Hematopoietic multipotent progenitor cell treated with erythropoietin and hydrocortisone succinate and interleukin-3 and kit ligand, for 17 days (in vitro differentiated cells): ENCODE measurements around the gene WDR36.

ENCODE experiments used
- DNase-seq: peaks from one replicate; pipeline ENCODE4 v3.0.0-alpha.2; 2015; ENCODE audit warnings: low spot score

WDR36 gene

DNA sequence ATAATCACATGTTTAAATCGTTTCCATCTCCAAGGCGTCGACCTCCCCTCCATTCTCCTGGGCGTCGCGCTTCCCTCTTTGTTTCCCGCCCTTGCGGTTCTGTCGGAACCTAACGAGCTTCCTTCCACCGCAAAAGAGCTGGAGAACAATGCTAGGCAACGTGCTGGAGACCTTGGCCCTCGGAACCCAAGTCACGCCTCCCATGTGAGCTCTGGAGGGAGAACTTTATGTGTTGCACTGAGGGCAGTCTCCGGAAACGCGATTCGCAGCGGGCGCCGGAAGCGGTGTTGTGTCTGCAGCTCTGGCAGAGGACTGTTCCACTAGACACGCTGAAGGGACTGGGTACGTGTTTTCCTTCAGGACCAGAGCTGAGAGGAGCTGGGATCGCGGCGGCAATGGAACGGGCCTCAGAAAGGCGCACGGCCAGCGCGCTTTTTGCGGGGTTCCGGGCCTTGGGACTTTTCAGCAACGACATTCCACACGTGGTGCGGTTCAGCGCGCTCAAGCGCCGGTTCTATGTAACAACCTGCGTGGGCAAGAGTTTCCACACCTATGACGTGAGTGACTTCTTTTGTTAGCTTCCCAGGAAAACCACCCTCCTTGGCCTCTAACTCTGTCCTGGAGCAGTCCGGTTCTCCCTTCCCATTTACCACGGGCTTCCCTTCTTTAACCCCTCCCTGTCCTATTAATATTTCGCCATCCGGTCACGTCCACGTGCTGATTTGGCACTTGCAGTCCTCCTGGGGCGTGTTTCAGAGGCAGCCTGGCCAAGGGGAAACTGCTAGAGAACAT is at the start of gene WDR36:
Gene WDR36 (plus strand): TSS at position 287 of the 792 bp plus-strand sequence. CDS start 109 bp downstream, at position 396.
- DNase-seq = peak; percentile 84

DNA sequence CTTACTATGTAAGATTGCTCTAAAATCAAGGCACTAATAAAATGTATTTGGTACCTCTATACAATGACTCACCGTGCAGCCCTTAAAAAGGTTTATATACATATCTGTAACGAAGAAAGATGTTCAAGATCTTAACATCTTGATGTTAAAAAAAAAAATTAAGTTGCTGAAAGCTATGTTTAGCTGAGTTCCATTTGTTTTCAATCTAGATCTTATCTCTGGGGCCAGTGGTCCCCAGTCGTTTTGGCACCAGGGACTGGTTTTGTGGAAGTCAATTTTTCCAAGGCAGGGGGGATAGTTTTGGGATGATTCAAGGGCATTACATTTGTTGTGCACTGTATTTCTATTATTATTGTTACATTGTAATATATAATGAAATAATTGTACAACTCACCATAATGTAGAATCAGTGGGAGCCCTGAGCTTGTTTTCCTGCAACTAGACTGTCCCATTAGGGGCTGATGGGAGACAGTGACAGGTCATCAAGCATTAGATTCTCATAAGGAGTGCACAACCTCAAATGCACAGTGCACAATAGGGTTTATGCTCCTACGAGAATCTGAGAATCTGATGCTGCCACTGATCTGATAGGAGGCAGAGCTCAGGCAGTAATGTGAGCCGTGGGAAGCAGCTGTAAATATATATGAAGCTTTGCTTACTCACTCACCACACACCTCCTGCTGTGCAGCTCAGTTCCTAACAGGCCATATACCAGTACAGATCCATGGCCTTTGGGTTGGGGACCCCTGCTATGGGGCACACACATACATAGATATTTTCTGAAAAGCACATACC is 48.2 kb upstream of the WDR36 start:
- DNase-seq = no peak

DNA sequence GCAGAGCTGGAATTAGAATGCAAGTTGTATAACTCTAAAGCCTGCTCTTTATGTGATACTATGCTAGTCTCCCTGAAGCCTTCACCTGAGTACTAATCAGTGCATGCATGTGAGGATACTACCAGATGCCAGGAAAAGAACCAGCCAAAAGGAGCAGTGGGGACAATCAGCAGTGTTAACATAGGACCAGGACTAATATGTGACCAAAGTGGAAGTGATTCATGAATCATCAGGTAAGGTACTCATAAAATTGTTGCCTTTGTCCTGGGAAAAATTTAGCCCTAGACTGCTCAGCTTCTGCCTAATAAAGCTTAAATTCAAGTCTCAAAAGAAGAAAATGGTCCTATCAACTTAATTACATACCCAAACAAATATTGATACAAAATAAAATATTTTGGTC is 34.1 kb upstream of the WDR36 start:
- no peak for DNase-seq

DNA sequence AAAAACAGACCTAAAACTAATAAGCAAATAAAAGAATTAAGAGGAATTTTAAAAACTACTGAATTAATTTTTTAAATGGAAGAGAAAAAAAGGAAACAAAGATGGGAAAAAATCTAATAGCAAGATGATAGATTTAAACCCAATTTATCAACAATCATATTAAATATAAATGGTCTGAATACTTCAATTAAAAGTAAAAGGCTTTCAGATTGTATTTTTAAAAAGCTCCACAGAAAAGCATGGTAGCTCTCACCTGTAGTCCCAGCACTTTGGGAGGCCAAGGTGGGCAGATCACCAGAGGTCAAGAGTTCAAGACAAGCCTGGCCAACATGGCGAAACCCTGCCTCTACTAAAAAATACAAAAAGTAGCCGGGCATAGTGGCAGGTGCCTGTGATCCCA is 32.0 kb upstream of the WDR36 start:
- no peak for DNase-seq

DNA sequence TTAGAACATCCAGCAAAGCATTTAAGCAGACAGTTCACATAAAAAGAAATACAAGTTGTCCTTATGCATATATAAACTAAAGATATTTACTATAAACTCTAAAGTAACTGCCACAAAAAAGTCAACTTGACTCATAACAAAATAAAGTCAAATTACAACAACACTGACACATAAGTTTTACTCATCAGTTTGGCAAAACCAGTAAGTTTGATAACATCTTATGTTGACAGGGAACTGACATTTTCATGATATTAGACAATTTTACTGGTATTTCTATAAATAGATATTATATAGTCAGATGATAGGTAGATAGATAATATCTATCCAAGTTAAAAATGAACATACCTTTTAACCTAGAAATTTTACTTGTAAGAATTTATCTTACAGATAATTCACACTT is 30.5 kb upstream of the WDR36 start:
- DNase-seq = no peak

DNA sequence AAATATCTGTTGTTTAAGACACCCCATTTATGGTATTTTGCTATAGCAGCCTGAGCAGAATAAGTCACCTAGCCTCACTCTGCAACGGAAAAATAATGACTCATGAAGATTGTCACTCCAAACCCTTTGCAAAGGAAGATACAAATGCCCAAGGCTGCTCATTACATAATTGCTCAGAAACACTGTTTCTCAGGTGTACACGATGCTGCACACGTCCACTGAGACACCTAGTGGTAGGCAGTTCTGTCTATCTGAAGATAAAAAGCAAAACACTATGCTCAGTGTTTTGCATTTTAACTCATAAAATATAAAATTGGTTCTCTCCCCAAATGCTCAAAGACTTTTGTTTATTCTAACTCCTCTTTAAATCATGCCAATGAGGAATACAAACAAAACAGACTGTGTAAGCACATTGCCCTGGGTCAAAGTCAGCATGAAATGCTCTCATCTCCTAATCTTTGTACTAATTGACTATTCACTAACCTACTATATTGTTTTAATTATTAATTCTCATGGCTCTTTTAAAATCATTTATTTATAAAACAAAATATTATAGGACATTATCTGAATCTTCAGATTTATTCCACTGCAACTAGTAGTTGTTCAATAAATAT is 28.3 kb upstream of the WDR36 start:
- DNase-seq = no peak

DNA sequence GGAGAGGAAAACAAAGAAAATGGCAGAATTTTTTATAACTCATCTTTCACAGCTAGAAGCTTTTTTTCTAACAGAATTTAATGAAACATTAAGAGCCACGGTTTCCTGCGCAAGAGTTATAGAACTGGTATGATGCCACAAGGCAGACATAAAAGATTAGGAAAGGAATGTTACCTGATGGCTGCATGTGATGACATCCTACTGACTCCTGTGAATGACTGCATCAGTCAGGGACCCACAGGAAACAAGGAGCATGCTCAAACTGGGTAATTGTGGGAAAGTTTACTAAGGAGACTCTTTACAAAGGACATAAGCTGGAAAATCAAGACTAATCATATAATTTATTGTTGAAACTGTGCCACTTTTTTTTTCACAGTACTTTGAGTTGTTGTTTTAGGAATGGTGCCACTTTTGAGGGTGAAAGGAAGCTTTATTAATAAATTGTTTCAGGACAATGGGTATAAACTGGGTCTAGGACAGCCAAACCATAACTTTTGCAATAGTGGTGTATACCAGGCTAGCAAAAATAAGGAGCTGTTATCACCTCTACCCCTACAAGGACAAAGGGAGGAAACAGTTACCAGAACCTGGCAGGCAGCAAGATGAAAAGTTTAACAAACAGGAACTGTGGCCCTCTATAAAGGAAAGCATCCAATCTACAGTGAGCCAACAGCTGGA is 25.7 kb upstream of the WDR36 start:
- DNase-seq = no peak

DNA sequence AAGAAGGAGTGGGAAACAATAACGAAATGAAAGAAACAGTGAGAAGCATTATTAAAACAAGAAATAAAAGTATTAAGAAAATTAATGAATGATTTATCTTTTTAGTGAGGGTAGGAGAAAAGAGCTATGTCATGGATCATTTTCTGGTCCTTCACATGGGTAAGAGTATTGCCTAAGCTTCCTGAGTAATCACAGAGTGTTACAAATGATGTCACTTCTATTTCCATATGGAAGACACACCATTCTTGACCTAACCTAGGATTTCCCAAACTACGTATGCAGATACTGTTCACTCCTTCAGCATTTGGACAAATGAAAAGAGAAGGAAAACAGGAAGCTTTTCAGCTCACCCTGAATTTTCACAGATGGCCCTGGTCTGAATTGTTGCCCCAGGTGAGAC is 23.9 kb upstream of the WDR36 start:
- no peak for DNase-seq

DNA sequence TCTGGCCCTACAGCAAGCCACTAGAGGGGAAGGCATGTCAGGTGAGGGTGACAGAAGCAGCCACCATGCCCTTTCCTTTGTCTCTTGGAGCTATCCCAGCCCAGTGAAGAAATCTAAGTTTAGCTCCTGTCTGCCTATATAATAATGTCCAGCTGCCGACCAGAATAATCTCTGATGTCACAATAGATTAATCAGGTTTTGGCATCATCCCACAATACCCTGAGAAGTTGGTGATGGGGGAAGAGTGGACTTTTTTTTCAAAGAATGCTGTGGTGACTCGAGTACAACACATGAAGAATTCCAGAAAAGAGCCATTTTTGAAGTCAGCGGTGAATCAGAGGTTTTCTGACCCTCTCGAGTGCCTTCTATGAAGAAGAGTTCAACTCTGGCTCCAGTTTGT is 22.3 kb upstream of the WDR36 start:
- no peak for DNase-seq

DNA sequence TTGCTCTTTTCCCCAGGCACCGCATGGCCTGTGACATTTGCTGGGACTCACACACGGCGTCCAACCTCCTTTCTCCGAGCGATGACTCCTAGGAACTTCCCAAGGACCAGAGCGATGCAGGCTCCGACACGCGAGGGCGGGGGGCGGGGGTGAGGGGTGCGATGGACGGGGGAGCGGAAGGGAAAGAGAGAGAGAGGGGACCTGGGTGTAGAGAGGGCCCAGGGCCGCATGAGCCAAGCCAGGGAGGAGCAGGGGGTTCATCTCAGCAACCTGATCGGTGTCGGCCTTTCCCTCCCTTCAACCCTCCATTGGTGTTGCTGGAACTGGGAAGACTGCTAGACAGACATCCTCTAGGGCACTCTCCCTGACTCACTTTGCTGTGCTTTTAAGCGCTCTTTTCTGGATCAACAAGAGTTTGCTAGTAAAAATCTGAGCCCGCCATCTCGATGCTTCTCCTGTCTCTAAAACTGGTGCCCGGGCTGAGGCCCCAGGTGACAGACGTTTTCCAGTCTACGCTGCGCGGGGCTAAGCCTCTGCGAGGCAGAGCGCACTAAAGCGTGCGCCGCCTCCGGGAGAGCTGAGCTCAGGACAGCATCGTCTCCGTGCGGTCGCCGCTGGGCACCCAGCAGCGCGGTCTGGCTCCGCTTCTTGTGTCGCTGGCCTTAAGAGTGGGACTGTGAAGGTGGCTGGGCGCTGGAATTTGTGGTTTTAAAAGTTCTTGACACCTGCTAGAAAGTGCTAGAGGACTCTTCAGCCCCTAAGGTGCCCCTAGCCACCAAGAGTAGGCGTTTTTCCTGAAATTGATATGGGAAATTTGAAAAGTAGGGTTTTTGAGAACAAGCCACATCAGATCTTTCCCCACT is 21.6 kb upstream of the WDR36 start:
- no peak for DNase-seq

DNA sequence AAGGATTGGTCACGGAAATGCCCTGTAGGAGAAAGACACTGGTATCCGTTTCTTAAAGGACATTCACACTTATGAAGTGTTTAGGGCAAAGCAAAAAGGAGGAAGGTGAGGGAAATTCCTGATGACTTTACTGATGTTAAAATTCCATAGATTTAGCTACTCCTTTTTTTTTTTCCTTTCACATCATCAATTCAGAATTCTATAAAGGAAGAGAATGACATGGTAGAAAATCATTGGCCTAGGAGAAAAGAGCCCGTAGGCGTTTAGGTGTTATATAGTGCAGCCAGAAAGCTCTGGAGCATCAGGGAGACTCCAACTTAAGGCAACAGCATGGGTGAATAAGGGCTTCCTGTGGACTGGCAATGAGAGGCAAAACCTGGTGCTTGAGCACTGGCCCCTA is 20.7 kb upstream of the WDR36 start, which contains the start of gene TSLP:
Gene TSLP (plus strand): TSS at position 301 of the 400 bp plus-strand sequence. CDS start 178 bp downstream, outside the sequence.
- DNase-seq = no peak

DNA sequence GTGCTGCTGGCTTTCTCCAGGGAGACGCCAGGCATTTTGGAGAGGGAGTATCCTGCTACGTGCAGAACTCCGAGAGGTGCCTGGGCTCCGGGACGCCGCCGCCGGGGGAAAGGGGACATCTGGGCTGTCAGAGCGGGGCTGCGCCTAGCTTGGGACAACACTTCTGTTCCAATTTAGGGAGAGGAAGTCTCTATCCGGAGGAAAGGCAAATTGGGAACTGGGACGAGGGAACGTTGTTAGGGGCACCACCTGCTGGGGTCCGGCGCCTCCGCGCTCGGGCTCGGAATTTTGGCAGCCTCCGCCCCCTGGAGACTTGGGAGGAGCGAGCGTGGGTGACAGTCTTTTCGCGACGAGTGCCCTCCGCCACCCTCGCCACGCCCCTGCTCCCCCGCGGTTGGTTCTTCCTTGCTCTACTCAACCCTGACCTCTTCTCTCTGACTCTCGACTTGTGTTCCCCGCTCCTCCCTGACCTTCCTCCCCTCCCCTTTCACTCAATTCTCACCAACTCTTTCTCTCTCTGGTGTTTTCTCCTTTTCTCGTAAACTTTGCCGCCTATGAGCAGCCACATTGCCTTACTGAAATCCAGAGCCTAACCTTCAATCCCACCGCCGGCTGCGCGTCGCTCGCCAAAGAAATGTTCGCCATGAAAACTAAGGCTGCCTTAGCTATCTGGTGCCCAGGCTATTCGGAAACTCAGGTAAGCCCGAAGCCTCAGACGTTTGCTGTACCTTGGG is 19.0 kb upstream of the WDR36 start:
- no peak for DNase-seq

DNA sequence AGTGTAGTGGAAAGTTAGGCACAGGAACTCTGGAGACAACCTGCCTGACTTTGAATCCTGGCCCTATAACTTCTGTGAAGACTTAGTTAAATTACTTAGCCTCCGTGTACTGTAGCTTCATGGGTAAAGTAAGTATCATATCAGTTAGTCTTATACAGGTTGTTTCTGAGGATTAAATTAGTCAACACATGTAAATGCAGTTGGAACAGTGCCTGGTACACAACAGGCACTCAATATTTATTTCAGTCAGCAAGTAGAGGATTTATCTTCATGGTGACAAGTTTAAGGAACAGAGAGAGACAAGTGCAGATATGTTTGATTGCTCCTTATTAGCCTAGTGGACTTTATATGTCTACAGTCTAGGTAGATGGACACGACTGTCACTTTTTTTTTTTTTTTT is 17.9 kb upstream of the WDR36 start:
- DNase-seq = no peak

DNA sequence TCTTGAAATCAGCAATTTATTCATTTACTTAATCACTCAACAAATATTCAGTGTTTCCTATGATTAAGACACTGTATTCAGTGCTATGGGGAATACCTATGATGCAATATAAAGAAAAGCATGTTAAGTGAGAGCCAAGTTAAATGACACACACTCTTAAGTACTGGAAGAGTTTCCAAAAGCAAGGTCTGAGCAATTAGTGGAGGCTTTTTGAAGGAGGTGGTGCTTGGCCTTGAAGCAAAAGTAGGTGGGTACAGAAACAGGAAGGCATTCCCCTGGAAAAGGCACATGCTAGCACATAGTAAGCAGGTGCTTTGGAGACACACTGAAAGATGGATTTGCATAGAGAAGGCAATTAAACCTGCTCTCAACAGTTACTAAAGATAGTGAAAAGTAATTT is 16.6 kb upstream of the WDR36 start:
- DNase-seq = no peak

DNA sequence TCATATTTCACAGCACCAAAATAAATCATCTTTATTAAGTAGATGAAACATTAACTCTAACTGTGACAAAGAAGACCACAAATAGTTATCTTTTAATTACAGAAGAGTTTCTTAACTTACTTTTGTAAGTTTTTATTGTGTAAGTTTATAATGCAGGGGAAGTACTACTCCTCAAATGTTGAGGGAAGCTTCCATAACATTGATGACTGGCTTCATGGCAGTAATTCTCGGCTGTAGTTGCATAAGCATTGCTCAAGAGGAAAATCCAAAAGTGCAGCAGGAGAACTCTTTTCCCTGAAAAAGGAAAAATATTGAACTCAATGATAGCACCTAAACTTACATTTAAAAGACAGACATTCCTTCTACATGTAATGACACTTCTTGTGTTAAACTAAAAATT is 16.1 kb upstream of the WDR36 start:
- no peak for DNase-seq

DNA sequence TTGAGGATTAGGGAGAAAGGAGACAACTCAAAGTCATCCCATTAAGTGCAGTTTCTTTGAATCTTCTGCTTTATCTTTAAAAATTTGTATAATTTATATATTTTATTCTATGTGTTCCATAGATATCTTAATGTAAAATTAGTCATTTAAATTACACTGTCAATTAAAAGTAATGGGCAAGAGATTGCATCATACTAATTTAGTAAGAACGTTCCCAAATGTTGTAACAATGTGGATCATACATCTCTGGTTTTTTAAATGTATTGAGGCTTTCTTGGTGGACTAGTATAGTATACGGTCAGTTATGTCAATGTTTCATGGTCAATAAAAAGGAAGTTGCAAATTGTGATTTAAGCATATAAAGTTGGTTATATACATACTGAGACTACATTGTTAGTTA is 14.5 kb upstream of the WDR36 start:
- DNase-seq = no peak

DNA sequence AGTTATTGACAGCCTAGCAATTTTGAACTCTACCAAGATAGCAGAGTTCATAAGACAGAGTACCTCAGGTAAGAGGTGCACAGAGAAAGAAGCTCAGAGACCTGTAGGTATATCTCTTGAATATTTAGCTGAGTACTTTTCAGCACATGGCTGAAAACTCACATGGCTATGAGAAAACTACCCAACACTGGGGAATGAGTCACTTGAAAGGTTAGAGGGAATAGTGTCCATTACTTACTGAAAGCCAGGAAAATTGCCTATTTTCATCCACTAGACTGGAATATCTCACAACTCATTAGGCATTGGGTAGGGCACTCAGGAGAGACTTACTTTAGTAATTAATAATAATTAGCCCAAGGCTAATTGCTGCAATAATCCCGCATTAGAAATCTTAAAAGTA is 12.3 kb upstream of the WDR36 start:
- no peak for DNase-seq

DNA sequence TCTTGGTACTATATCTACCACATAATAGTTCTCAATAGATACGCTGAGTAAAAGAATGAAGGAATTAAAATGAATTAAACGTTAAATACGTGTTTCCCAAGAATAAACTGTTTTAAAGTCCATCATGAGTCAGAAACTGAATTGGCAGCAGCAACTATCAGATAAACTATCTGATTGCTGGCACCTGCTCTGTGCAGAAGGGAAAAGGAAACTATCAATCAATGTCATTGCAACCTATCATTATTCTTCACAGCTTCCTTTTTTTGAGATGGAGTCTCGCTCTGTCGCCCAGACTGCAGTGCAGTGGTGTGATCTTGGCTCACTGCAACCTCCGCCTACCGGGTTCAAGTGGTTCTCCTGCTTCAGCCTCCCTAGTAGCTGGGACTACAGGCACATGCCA is 8.8 kb upstream of the WDR36 start:
- DNase-seq = no peak

DNA sequence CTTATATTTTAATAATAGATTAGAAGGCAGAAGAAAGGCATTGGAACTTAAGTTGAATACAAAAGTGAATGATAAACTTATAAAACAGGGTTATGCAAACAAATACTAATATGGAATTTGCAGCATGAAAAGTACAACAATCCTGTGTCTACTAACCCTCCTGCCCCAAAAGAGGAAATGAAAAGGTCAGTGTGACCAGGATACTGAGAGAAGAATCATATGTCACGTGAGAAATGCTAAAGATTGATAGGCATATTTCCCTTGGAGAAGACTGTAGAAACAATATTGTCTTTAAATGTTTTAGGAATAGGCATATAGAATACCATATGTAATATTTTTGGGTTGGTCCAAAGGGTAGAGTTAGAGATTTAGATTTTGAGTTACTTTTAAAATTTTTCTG is 3.8 kb downstream of the WDR36 start:
- DNase-seq = no peak

DNA sequence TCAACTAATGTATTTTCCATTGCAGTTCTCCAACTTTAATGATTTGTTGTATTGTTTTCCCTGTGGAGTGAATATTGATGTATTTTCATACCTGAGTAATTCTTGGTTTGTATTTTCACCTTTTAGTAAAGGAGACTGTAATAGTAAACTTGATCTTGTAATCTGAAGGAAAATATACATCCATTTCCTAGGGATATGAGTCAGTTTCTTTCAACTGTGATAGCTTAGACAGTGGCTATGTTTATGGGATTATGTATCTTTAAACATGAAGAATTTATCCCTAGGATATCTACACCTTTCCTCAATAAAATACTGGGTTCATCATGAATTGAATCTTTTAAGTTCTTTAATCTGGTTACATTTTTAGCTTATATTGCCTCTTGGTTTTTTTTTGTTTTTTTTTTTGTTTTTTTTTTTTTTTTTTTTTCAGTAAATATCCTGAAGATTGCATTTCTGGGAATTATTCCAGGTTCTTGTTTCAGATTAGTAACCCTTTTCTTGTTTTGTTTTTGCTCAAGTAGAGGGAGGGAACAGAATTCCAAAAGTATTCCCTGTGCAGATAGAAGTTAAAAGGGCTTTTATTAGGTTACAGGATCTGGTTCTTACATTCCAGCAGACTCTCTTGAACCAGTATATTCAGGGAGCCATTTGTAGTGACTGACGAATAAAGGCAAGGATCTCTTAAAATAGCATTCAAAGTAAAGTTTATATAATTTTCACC is 7.1 kb downstream of the WDR36 start:
- DNase-seq = no peak
